IMR-90 (cell line): ENCODE measurements around the gene MAML3. TPM values are rescaled to one million over a fixed set of nuclear protein-coding genes. Genes with fewer than 3 reads are reported as not detected.

Experiments used
- ATAC-seq: fragments of 200-7000 bp; cut with Tn5 transposase; 2 replicates; pipeline ENCODE4 v1.9.1; 2020; ENCODE audit warnings: low read depth, mild to moderate bottlenecking, moderate library complexity
- BruUV-seq: library from RNA; stranded (reverse); fragments of 400-500 nt; replicated peaks from 2 replicates; lab custom pipeline; 2021; lab: Mats Ljungman, UMichigan
- CTCF ChIA-PET: fragments of 300-600 bp; formaldehyde crosslinking; extraction: SDS; loops from one replicate; lab custom pipeline; 2021; ENCODE audit warnings: antibody characterized with exemption; lab: Yijun Ruan, JAX
- POLR2A ChIA-PET: fragments of 300-600 bp; sonication (Branson Sonifier 250); formaldehyde crosslinking; loops from one replicate; lab custom pipeline; 2022; ENCODE audit warnings: antibody characterized with exemption; ENCODE audit not compliant: unreplicated experiment; lab: Charles Lee
- DNase-seq: peaks from one replicate; pipeline ENCODE4 v3.0.0; 2013
- H2AFZ ChIP-seq: replicated peaks from 2 replicates; pipeline ENCODE3; 2013; ENCODE audit warnings: low read length, mild to moderate bottlenecking; ENCODE audit not compliant: poor library complexity
- H2AK5ac ChIP-seq: 2 replicates; pipeline ENCODE4 v1.6.1; 2013; ENCODE audit warnings: low read depth, low read length, inconsistent platforms
- H2AK9ac ChIP-seq: replicated peaks from 2 replicates; pipeline ENCODE3; 2013; ENCODE audit warnings: mild to moderate bottlenecking, low read depth, low read length, moderate library complexity; ENCODE audit not compliant: poor library complexity
- H2BK120ac ChIP-seq: 2 replicates; pipeline ENCODE4 v1.6.1; 2013; ENCODE audit warnings: low read depth, low read length, inconsistent platforms
- H2BK15ac ChIP-seq: 3 replicates; pipeline ENCODE4 v1.6.1; 2013; ENCODE audit warnings: low read depth, low read length, inconsistent platforms
- H2BK20ac ChIP-seq: 2 replicates; pipeline ENCODE4 v1.6.1; 2013; ENCODE audit warnings: low read depth, mild to moderate bottlenecking, inconsistent platforms, low read length, moderate library complexity
- H2BK5ac ChIP-seq: 2 replicates; pipeline ENCODE4 v1.6.1; 2013; ENCODE audit warnings: mild to moderate bottlenecking, low read depth, low read length, inconsistent platforms; ENCODE audit not compliant: poor library complexity, severe bottlenecking
- H3K14ac ChIP-seq: replicated peaks from 2 replicates; pipeline ENCODE4 v1.6.1; 2013; ENCODE audit warnings: low read depth, low read length, inconsistent platforms
- H3K18ac ChIP-seq: 2 replicates; pipeline ENCODE4 v1.6.1; 2013; ENCODE audit warnings: low read depth, low read length, control low read depth
- H3K23ac ChIP-seq: 2 replicates; pipeline ENCODE4 v1.6.1; 2013; ENCODE audit warnings: low read depth, low read length, inconsistent platforms
- H3K27ac ChIP-seq: 2 replicates; pipeline ENCODE4 v1.5.1; 2013; ENCODE audit warnings: mild to moderate bottlenecking, control low read depth, low read length; ENCODE audit not compliant: insufficient read depth
- H3K27me3 ChIP-seq: 2 replicates; pipeline ENCODE4 v1.6.1; 2013; ENCODE audit warnings: low read length; ENCODE audit not compliant: control insufficient read depth, insufficient read depth
- H3K36me3 ChIP-seq: 2 replicates; pipeline ENCODE4 v1.6.1; 2013; ENCODE audit warnings: low read length, mixed read lengths; ENCODE audit not compliant: control insufficient read depth, insufficient read depth
- H3K4ac ChIP-seq: 2 replicates; pipeline ENCODE4 v1.6.1; 2013; ENCODE audit warnings: low read depth, low read length, inconsistent platforms
- H3K4me1 ChIP-seq: 2 replicates; pipeline ENCODE4 v1.6.1; 2013; ENCODE audit warnings: low read length, mixed read lengths; ENCODE audit not compliant: control insufficient read depth, insufficient read depth
- H3K4me2 ChIP-seq: 2 replicates; pipeline ENCODE4 v1.6.1; 2013; ENCODE audit warnings: low read depth, mild to moderate bottlenecking, control low read depth, low read length, moderate library complexity
- H3K4me3 ChIP-seq: 2 replicates; pipeline ENCODE4 v1.5.1; 2013; ENCODE audit warnings: low read depth, mild to moderate bottlenecking, control low read depth, low read length, moderate library complexity; ENCODE audit not compliant: insufficient read depth
- H3K56ac ChIP-seq: 2 replicates; pipeline ENCODE4 v1.6.1; 2013; ENCODE audit warnings: low read length, inconsistent platforms; ENCODE audit not compliant: insufficient read depth; ENCODE audit errors: extremely low read depth
- H3K79me1 ChIP-seq, 2 experiments: 2 replicates each; pipeline ENCODE4 v1.6.1; 2013; ENCODE audit warnings: low read length in 2 of 2, inconsistent platforms in 1 of 2, low read depth in 1 of 2
- H3K9ac ChIP-seq: 2 replicates; pipeline ENCODE4 v1.6.1; 2013; ENCODE audit warnings: low read depth, low read length, control low read depth
- H3K9me1 ChIP-seq: 2 replicates; pipeline ENCODE4 v1.6.1; 2013; ENCODE audit warnings: low read length, inconsistent platforms; ENCODE audit not compliant: insufficient read depth
- H3K9me3 ChIP-seq: 2 replicates; pipeline ENCODE4 v1.6.1; 2013; ENCODE audit warnings: low read length; ENCODE audit not compliant: control insufficient read depth, insufficient read depth
- H4K20me1 ChIP-seq: 2 replicates; pipeline ENCODE4 v1.6.1; 2013; ENCODE audit warnings: low read length, inconsistent platforms; ENCODE audit not compliant: insufficient read depth
- H4K5ac ChIP-seq: 2 replicates; pipeline ENCODE4 v1.6.1; 2013; ENCODE audit warnings: mild to moderate bottlenecking, low read depth, low read length, control low read depth
- H4K8ac ChIP-seq, 2 experiments: 2 replicates each; pipeline ENCODE4 v1.6.1; 2013; ENCODE audit warnings: low read depth in 2 of 2, low read length in 2 of 2, control low read depth in 1 of 2, inconsistent platforms in 1 of 2
- H4K91ac ChIP-seq: 2 replicates; pipeline ENCODE4 v1.6.1; 2013; ENCODE audit warnings: low read depth, low read length, inconsistent platforms; ENCODE audit not compliant: insufficient read depth
- BHLHE40 ChIP-seq: fragments of 150-350 bp; IDR thresholded peaks from 2 replicates; pipeline ENCODE4 v1.6.1; 2016; ENCODE audit warnings: mild to moderate bottlenecking, low read depth, low read length
- CEBPB ChIP-seq: IDR thresholded peaks from 2 replicates; pipeline ENCODE4 v1.6.1; 2012; ENCODE audit warnings: low read depth, low read length, improper control_type of control experiment
- CHD1 ChIP-seq: IDR thresholded peaks from 2 replicates; pipeline ENCODE4 v1.6.1; 2012; ENCODE audit warnings: low read depth, low read length, improper control_type of control experiment
- FOS ChIP-seq: fragments of 150-350 bp; IDR thresholded peaks from 2 replicates; pipeline ENCODE4 v1.6.1; 2016; ENCODE audit warnings: low read depth, low read length
- MAFK ChIP-seq: IDR thresholded peaks from 2 replicates; pipeline ENCODE4 v1.6.1; 2012; ENCODE audit warnings: low read depth, low read length, improper control_type of control experiment
- MAZ ChIP-seq: IDR thresholded peaks from 2 replicates; pipeline ENCODE4 v1.6.1; 2012; ENCODE audit warnings: low read depth, mild to moderate bottlenecking, low read length, improper control_type of control experiment, moderate library complexity, borderline replicate concordance
- NFE2L2 ChIP-seq: fragments of 150-350 bp; IDR thresholded peaks from 2 replicates; pipeline ENCODE4 v1.6.1; 2016; ENCODE audit warnings: low read depth, mild to moderate bottlenecking, low read length
- RAD21 ChIP-seq: IDR thresholded peaks from 2 replicates; pipeline ENCODE4 v1.6.1; 2012; ENCODE audit warnings: low read length, improper control_type of control experiment
- RFX5 ChIP-seq: IDR thresholded peaks from 2 replicates; pipeline ENCODE4 v1.8.0; 2012; ENCODE audit warnings: low read depth, mild to moderate bottlenecking, low read length, moderate library complexity
- SMC3 ChIP-seq: fragments of 150-350 bp; IDR thresholded peaks from 2 replicates; pipeline ENCODE4 v1.6.1; 2016; ENCODE audit warnings: low read depth, mild to moderate bottlenecking, antibody characterized with exemption, low read length, moderate library complexity
- WGBS, 2 experiments: methylation state at CpG; one replicate each; pipeline versions ENCODE4 v1.1.5 to v1.1.7; 2013; ENCODE audit warnings: missing lambda C conversion rate in 2 of 2; ENCODE audit not compliant: insufficient read length in 1 of 2; ENCODE audit errors: extremely low coverage in 2 of 2; 5-methylcytosine and 5-hydroxymethylcytosine counted together
- dilution Hi-C: fragments of 300-500 bp; cut with HindIII; formaldehyde crosslinking; loops from one replicate; pipeline ENCODE4 v1.14.3; 2018; ENCODE audit warnings: low sequenced_read_pairs; ENCODE audit not compliant: unreplicated experiment
- in situ Hi-C: fragments of 300-500 bp; cut with MboI; formaldehyde crosslinking; loops from 3 replicates; pipeline ENCODE4 v1.14.3; 2019; ENCODE audit warnings: low sequenced_read_pairs, inconsistent platforms, mixed read lengths
- intact Hi-C: fragments of 100-400 bp; cut with micrococcal nuclease; formaldehyde crosslinking; loops from 2 replicates; pipeline ENCODE4 v1.10.0; 2022
- polyA plus RNA-seq, 3 experiments: library from polyadenylated mRNA; depleted of rRNA; stranded (reverse); fragments of >200 nt; gene quantifications; 2 replicates each; pipeline ENCODE4 v1.2.3, GENCODE V29; 2012; ENCODE audit warnings: low replicate concordance in 1 of 3
- total RNA-seq: library from RNA; depleted of rRNA; stranded (reverse); fragments of >200 nt; gene quantifications from 2 replicates; pipeline ENCODE4 v1.2.3, GENCODE V29; 2012
- TF ChIP-seq, protein P1 (sequence below): fragments of 150-350 bp; IDR thresholded peaks from 2 replicates; pipeline ENCODE4 v1.6.1; 2017; ENCODE audit warnings: mild to moderate bottlenecking, antibody characterized with exemption, low read length, low read depth
- TF ChIP-seq, protein P2 (sequence below): fragments of 150-350 bp; IDR thresholded peaks from 2 replicates; pipeline ENCODE4 v1.6.1; 2016; ENCODE audit warnings: low read depth, mild to moderate bottlenecking, low read length, moderate library complexity, borderline replicate concordance

MAML3 gene
- total and polyA plus RNA-seq, 2 of the 4 experiments (the other 2 are of a cell fraction) = 0.90 to 1.7 TPM

DNA sequence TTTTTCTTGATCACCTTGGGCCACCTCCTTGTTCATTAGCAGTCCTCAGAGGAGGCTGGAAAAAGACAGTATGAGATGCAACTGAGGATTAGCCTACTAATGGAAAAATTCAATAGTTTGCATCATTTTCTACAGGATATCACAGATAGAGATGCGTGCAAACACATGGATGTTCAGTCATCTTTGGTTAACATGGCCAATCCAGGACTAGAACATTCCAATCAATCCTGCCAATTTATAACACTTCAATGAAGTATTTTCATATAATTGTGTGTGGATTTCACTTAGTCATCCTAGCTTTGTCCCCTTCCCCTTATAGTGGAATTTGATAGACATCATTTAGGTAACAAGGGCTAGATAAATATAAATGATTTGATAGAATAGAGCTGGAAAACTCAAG lies 42.7 kb downstream of the MAML3 start:
- Histone ChIP-seq H4K91ac (no peak overlapping the region), H2BK120ac (no peak overlapping the region), H3K79me1 (peaks cover 12 to 15% of the 10 kb centered on the region in 2 experiments; a peak in 2 of 4 replicates), H3K4me2 (no peak overlapping the region), H2BK5ac (no peak overlapping the region), H3K9me3 (no peaks in the 10 kb centered on the region), H3K36me3 (no peaks in the 10 kb centered on the region), H3K27me3 (no peaks in the 10 kb centered on the region), H3K56ac (no peak overlapping the region), H2AK9ac (no peak overlapping the region), H4K20me1 (no peaks in the 10 kb centered on the region), H4K5ac (no peak overlapping the region), H3K27ac (no peak overlapping the region), H3K23ac (no peak overlapping the region), H2AK5ac (no peak overlapping the region), H2BK20ac (no peak overlapping the region), H3K14ac (no peak overlapping the region), H3K4ac (no peak overlapping the region), H3K9me1 (peaks cover 8% of the 10 kb centered on the region; the same call in 1 of the 2 replicates), H3K4me3 (no peak overlapping the region), H3K18ac (no peak overlapping the region), H4K8ac (no peak overlapping the region), H3K9ac (no peak overlapping the region), H2BK15ac (no peak overlapping the region), H2AFZ (no peak overlapping the region), H3K4me1 (peaks cover 5% of the 10 kb centered on the region)
- ChIA-PET POLR2A (no interaction called here), CTCF (no interaction called here)
- WGBS, 2 experiments = no CpG with 5 or more reads among the region's 1 CpG
- ATAC-seq = no peak
- intact Hi-C loops = no loop called here
- no peak for DNase-seq
- TF ChIP-seq CHD1 (no peak), NFE2L2 (no peak), CEBPB (no peak), MAZ (no peak), RAD21 (no peak), RFX5 (no peak), MAFK (no peak), BHLHE40 (no peak), SMC3 (no peak), FOS (no peak)
- TF ChIP-seq, protein P1, sequence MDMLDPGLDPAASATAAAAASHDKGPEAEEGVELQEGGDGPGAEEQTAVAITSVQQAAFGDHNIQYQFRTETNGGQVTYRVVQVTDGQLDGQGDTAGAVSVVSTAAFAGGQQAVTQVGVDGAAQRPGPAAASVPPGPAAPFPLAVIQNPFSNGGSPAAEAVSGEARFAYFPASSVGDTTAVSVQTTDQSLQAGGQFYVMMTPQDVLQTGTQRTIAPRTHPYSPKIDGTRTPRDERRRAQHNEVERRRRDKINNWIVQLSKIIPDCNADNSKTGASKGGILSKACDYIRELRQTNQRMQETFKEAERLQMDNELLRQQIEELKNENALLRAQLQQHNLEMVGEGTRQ = no peak
- TF ChIP-seq, protein P2, sequence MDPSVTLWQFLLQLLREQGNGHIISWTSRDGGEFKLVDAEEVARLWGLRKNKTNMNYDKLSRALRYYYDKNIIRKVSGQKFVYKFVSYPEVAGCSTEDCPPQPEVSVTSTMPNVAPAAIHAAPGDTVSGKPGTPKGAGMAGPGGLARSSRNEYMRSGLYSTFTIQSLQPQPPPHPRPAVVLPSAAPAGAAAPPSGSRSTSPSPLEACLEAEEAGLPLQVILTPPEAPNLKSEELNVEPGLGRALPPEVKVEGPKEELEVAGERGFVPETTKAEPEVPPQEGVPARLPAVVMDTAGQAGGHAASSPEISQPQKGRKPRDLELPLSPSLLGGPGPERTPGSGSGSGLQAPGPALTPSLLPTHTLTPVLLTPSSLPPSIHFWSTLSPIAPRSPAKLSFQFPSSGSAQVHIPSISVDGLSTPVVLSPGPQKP = no peak
- in situ Hi-C loops = no loop called here
- dilution Hi-C loops = no loop called here
- BruUV-seq = no TSS peak
